IMR-90 (cell line): ENCODE data around the gene MSH4. TPM values are rescaled to one million over a fixed set of nuclear protein-coding genes. Genes with fewer than 3 reads are reported as not detected.
"Not testable (repeated sequence)": the region's sequence is repeated elsewhere in the genome, so short reads cannot be mapped to it uniquely, and the experiment has no call there.

ENCODE experiments used
- ATAC-seq: fragments of 200-7000 bp; cut with Tn5 transposase; 2 replicates; pipeline ENCODE4 v1.9.1; 2020; ENCODE audit warnings: low read depth, mild to moderate bottlenecking, moderate library complexity
- BruUV-seq: library from RNA; stranded (reverse); fragments of 400-500 nt; replicated peaks from 2 replicates; lab custom pipeline; 2021; lab: Mats Ljungman, UMichigan
- CTCF ChIA-PET: fragments of 300-600 bp; formaldehyde crosslinking; extraction: SDS; loops from one replicate; lab custom pipeline; 2021; ENCODE audit warnings: antibody characterized with exemption; lab: Yijun Ruan, JAX
- POLR2A ChIA-PET: fragments of 300-600 bp; sonication (Branson Sonifier 250); formaldehyde crosslinking; loops from one replicate; lab custom pipeline; 2022; ENCODE audit warnings: antibody characterized with exemption; ENCODE audit not compliant: unreplicated experiment; lab: Charles Lee
- DNase-seq: peaks from one replicate; pipeline ENCODE4 v3.0.0; 2013
- H2AFZ ChIP-seq: replicated peaks from 2 replicates; pipeline ENCODE3; 2013; ENCODE audit warnings: low read length, mild to moderate bottlenecking; ENCODE audit not compliant: poor library complexity
- H2AK5ac ChIP-seq: 2 replicates; pipeline ENCODE4 v1.6.1; 2013; ENCODE audit warnings: low read depth, low read length, inconsistent platforms
- H2AK9ac ChIP-seq: replicated peaks from 2 replicates; pipeline ENCODE3; 2013; ENCODE audit warnings: mild to moderate bottlenecking, low read depth, low read length, moderate library complexity; ENCODE audit not compliant: poor library complexity
- H2BK120ac ChIP-seq: 2 replicates; pipeline ENCODE4 v1.6.1; 2013; ENCODE audit warnings: low read depth, low read length, inconsistent platforms
- H2BK15ac ChIP-seq: 3 replicates; pipeline ENCODE4 v1.6.1; 2013; ENCODE audit warnings: low read depth, low read length, inconsistent platforms
- H2BK20ac ChIP-seq: 2 replicates; pipeline ENCODE4 v1.6.1; 2013; ENCODE audit warnings: low read depth, mild to moderate bottlenecking, inconsistent platforms, low read length, moderate library complexity
- H2BK5ac ChIP-seq: 2 replicates; pipeline ENCODE4 v1.6.1; 2013; ENCODE audit warnings: mild to moderate bottlenecking, low read depth, low read length, inconsistent platforms; ENCODE audit not compliant: poor library complexity, severe bottlenecking
- H3K14ac ChIP-seq: replicated peaks from 2 replicates; pipeline ENCODE4 v1.6.1; 2013; ENCODE audit warnings: low read depth, low read length, inconsistent platforms
- H3K18ac ChIP-seq: 2 replicates; pipeline ENCODE4 v1.6.1; 2013; ENCODE audit warnings: low read depth, low read length, control low read depth
- H3K23ac ChIP-seq: 2 replicates; pipeline ENCODE4 v1.6.1; 2013; ENCODE audit warnings: low read depth, low read length, inconsistent platforms
- H3K27ac ChIP-seq: 2 replicates; pipeline ENCODE4 v1.5.1; 2013; ENCODE audit warnings: mild to moderate bottlenecking, control low read depth, low read length; ENCODE audit not compliant: insufficient read depth
- H3K27me3 ChIP-seq: 2 replicates; pipeline ENCODE4 v1.6.1; 2013; ENCODE audit warnings: low read length; ENCODE audit not compliant: control insufficient read depth, insufficient read depth
- H3K36me3 ChIP-seq: 2 replicates; pipeline ENCODE4 v1.6.1; 2013; ENCODE audit warnings: low read length, mixed read lengths; ENCODE audit not compliant: control insufficient read depth, insufficient read depth
- H3K4ac ChIP-seq: 2 replicates; pipeline ENCODE4 v1.6.1; 2013; ENCODE audit warnings: low read depth, low read length, inconsistent platforms
- H3K4me1 ChIP-seq: 2 replicates; pipeline ENCODE4 v1.6.1; 2013; ENCODE audit warnings: low read length, mixed read lengths; ENCODE audit not compliant: control insufficient read depth, insufficient read depth
- H3K4me2 ChIP-seq: 2 replicates; pipeline ENCODE4 v1.6.1; 2013; ENCODE audit warnings: low read depth, mild to moderate bottlenecking, control low read depth, low read length, moderate library complexity
- H3K4me3 ChIP-seq: 2 replicates; pipeline ENCODE4 v1.5.1; 2013; ENCODE audit warnings: low read depth, mild to moderate bottlenecking, control low read depth, low read length, moderate library complexity; ENCODE audit not compliant: insufficient read depth
- H3K56ac ChIP-seq: 2 replicates; pipeline ENCODE4 v1.6.1; 2013; ENCODE audit warnings: low read length, inconsistent platforms; ENCODE audit not compliant: insufficient read depth; ENCODE audit errors: extremely low read depth
- H3K79me1 ChIP-seq, 2 experiments: 2 replicates each; pipeline ENCODE4 v1.6.1; 2013; ENCODE audit warnings: low read length in 2 of 2, inconsistent platforms in 1 of 2, low read depth in 1 of 2
- H3K9ac ChIP-seq: 2 replicates; pipeline ENCODE4 v1.6.1; 2013; ENCODE audit warnings: low read depth, low read length, control low read depth
- H3K9me1 ChIP-seq: 2 replicates; pipeline ENCODE4 v1.6.1; 2013; ENCODE audit warnings: low read length, inconsistent platforms; ENCODE audit not compliant: insufficient read depth
- H3K9me3 ChIP-seq: 2 replicates; pipeline ENCODE4 v1.6.1; 2013; ENCODE audit warnings: low read length; ENCODE audit not compliant: control insufficient read depth, insufficient read depth
- H4K20me1 ChIP-seq: 2 replicates; pipeline ENCODE4 v1.6.1; 2013; ENCODE audit warnings: low read length, inconsistent platforms; ENCODE audit not compliant: insufficient read depth
- H4K5ac ChIP-seq: 2 replicates; pipeline ENCODE4 v1.6.1; 2013; ENCODE audit warnings: mild to moderate bottlenecking, low read depth, low read length, control low read depth
- H4K8ac ChIP-seq, 2 experiments: 2 replicates each; pipeline ENCODE4 v1.6.1; 2013; ENCODE audit warnings: low read depth in 2 of 2, low read length in 2 of 2, control low read depth in 1 of 2, inconsistent platforms in 1 of 2
- H4K91ac ChIP-seq: 2 replicates; pipeline ENCODE4 v1.6.1; 2013; ENCODE audit warnings: low read depth, low read length, inconsistent platforms; ENCODE audit not compliant: insufficient read depth
- WGBS, 2 experiments: methylation state at CpG; one replicate each; pipeline versions ENCODE4 v1.1.5 to v1.1.7; 2013; ENCODE audit warnings: missing lambda C conversion rate in 2 of 2; ENCODE audit not compliant: insufficient read length in 1 of 2; ENCODE audit errors: extremely low coverage in 2 of 2; 5-methylcytosine and 5-hydroxymethylcytosine counted together
- dilution Hi-C: fragments of 300-500 bp; cut with HindIII; formaldehyde crosslinking; loops from one replicate; pipeline ENCODE4 v1.14.3; 2018; ENCODE audit warnings: low sequenced_read_pairs; ENCODE audit not compliant: unreplicated experiment
- in situ Hi-C: fragments of 300-500 bp; cut with MboI; formaldehyde crosslinking; loops from 3 replicates; pipeline ENCODE4 v1.14.3; 2019; ENCODE audit warnings: low sequenced_read_pairs, inconsistent platforms, mixed read lengths
- intact Hi-C: fragments of 100-400 bp; cut with micrococcal nuclease; formaldehyde crosslinking; loops from 2 replicates; pipeline ENCODE4 v1.10.0; 2022
- polyA plus RNA-seq, 3 experiments: library from polyadenylated mRNA; depleted of rRNA; stranded (reverse); fragments of >200 nt; gene quantifications; 2 replicates each; pipeline ENCODE4 v1.2.3, GENCODE V29; 2012; ENCODE audit warnings: low replicate concordance in 1 of 3
- total RNA-seq: library from RNA; depleted of rRNA; stranded (reverse); fragments of >200 nt; gene quantifications from 2 replicates; pipeline ENCODE4 v1.2.3, GENCODE V29; 2012

The MSH4 gene
- total and polyA plus RNA-seq, 2 of the 4 experiments (the other 2 are of a cell fraction): under 0.01 to 0.02 TPM

- H3K4me2 ChIP-seq, H3K4ac ChIP-seq, in situ Hi-C loops, H3K36me3 ChIP-seq, H3K9me3 ChIP-seq, H3K4me1 ChIP-seq, H3K18ac ChIP-seq, DNase-seq, ATAC-seq, H3K4me3 ChIP-seq, H4K20me1 ChIP-seq, POLR2A ChIA-PET, H2AK5ac ChIP-seq, dilution Hi-C loops, H4K5ac ChIP-seq, H3K9ac ChIP-seq, H2AK9ac ChIP-seq, H2AFZ ChIP-seq, H3K27ac ChIP-seq, H3K23ac ChIP-seq, H3K56ac ChIP-seq, BruUV-seq, H2BK5ac ChIP-seq, H3K9me1 ChIP-seq, H2BK15ac ChIP-seq, H3K27me3 ChIP-seq, H3K14ac ChIP-seq, intact Hi-C loops, H4K91ac ChIP-seq, H4K8ac ChIP-seq, H3K79me1 ChIP-seq, H2BK20ac ChIP-seq, H2BK120ac ChIP-seq: not testable (repeated sequence)
- CTCF ChIA-PET: interaction anchor here (0.7 kb wide), 1 partner anchor 10 kb away, joined by 4 read pairs; no protein-coding TSS in a partner anchor
- WGBS, 2 experiments: no CpG with 5 or more reads among the region's 3 CpGs
Measured at GRCh38 chr1:75810113-75810512, 13.4 kb downstream of the MSH4 start.
